NB4 (cell line): ENCODE measurements around the gene TCF12.

Experiments
- DNase-seq: peaks from one replicate; pipeline ENCODE4 v3.0.0; 2010; ENCODE audit warnings: low read depth
- H3K4me3 ChIP-seq: one replicate; pipeline ENCODE4 v1.5.1; 2011; ENCODE audit warnings: mild to moderate bottlenecking, low read depth, low read length, moderate library complexity
- CTCF ChIP-seq: IDR thresholded peaks from one replicate; pipeline ENCODE4 v1.5.1; 2012; ENCODE audit warnings: low read depth, low read length
- MAX ChIP-seq: IDR thresholded peaks from 2 replicates; pipeline ENCODE4 v1.6.1; 2011; ENCODE audit warnings: low read depth, low read length
- MYC ChIP-seq: IDR thresholded peaks from 2 replicates; pipeline ENCODE4 v1.6.1; 2011; ENCODE audit warnings: low read depth, low read length
- POLR2A ChIP-seq: IDR thresholded peaks from 2 replicates; pipeline ENCODE4 v1.6.1; 2011; ENCODE audit warnings: mild to moderate bottlenecking; ENCODE audit not compliant: insufficient read length; ENCODE audit errors: extremely low read depth

Gene TCF12

GRCh38 chr15:57053470-57053869 lies 135.0 kb downstream of the TCF12 start:
- TF ChIP-seq MAX, result no peak
- no peak for TF ChIP-seq POLR2A
- TF ChIP-seq CTCF, result no peak
- no peak for TF ChIP-seq MYC
- H3K4me3 ChIP-seq, result no peak overlapping the region
- no peak for DNase-seq

- no peak overlapping the region for H3K4me3 ChIP-seq
- DNase-seq, result no peak
- TF ChIP-seq POLR2A, result no peak
- no peak for TF ChIP-seq CTCF
Observed at GRCh38 chr15:57054204-57054750, 135.8 kb downstream of the TCF12 start.

GRCh38 chr15:57056357-57056756 lies 137.9 kb downstream of the TCF12 start:
- DNase-seq, result no peak
- TF ChIP-seq MYC (no peak), CTCF (no peak), POLR2A (no peak), MAX (no peak)
- H3K4me3 ChIP-seq, result no peak overlapping the region

GRCh38 chr15:57057134-57057930 lies 138.9 kb downstream of the TCF12 start:
- TF ChIP-seq POLR2A (no peak), MAX (no peak), MYC (no peak), CTCF (no peak)

GRCh38 chr15:57059026-57059660 lies 140.7 kb downstream of the TCF12 start:
- no peak for DNase-seq
- TF ChIP-seq MAX (no peak), MYC (no peak), CTCF (no peak), POLR2A (no peak)
- no peak overlapping the region for H3K4me3 ChIP-seq

More at GRCh38 chr15:57057134-57057930, 138.9 kb downstream of the TCF12 start:
- no peak for DNase-seq
- H3K4me3 ChIP-seq, result no peak overlapping the region
